K562 treated with DMSO at 1 percent for 48 hours (cell line): Measurements from ENCODE around the gene PBXIP1. TPM values are rescaled to one million over a fixed set of nuclear protein-coding genes. Genes with fewer than 3 reads are reported as not detected.

Experiments used
- total RNA-seq: library from RNA; unstranded; fragments of 300-600 nt; gene quantifications from 2 replicates; pipeline ENCODE4 v1.2.3, GENCODE V29; 2022; ENCODE audit warnings: low replicate concordance; ENCODE audit errors: extremely low read depth

The PBXIP1 gene, protein sequence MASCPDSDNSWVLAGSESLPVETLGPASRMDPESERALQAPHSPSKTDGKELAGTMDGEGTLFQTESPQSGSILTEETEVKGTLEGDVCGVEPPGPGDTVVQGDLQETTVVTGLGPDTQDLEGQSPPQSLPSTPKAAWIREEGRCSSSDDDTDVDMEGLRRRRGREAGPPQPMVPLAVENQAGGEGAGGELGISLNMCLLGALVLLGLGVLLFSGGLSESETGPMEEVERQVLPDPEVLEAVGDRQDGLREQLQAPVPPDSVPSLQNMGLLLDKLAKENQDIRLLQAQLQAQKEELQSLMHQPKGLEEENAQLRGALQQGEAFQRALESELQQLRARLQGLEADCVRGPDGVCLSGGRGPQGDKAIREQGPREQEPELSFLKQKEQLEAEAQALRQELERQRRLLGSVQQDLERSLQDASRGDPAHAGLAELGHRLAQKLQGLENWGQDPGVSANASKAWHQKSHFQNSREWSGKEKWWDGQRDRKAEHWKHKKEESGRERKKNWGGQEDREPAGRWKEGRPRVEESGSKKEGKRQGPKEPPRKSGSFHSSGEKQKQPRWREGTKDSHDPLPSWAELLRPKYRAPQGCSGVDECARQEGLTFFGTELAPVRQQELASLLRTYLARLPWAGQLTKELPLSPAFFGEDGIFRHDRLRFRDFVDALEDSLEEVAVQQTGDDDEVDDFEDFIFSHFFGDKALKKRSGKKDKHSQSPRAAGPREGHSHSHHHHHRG
- total RNA-seq, result not detected in 2 replicates

DNA sequence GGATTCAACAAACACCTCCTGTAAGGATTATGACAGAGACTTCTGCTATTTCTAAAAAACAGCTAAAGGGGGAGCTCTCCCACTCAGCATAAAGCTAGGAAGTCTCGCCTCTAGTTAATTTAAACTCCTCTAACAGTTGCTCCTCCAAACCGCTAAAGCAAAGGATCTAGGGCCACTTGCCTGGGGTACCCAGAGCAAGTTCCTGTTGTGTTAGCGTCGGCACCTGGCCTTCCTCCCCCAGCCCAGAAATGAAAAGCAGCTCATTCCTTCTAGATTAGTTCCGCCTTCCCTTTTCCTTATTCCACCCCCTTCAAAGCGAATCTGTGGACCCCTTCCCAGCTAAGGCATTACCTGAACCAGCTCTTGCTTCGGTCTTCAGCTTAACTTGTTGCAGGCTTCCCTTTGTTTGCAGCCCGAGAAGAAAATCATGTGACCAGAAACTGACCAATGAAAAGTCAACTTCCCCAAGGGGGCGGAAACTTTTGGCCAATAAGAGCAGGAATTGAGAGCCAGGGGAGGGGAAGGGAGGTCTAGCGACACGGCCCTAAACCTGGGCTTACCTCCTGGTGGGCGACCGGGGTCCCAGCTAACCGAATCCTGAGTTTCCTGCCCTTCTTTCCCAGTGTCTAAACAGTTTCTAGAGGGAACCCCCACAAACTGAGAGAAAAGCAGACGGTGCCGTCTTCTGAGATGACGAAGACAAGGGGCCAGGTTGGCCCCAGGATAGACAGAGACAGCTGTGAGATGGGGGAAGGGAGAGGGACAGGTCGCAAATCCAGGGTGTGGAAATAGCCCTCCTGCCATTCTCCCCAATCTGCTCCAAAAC lies at the start of gene PBXIP1:
Gene PBXIP1, minus strand, starts transcription at position 382 of the 826 bp plus-strand sequence. CDS start 2,378 bp downstream, outside the sequence.

DNA sequence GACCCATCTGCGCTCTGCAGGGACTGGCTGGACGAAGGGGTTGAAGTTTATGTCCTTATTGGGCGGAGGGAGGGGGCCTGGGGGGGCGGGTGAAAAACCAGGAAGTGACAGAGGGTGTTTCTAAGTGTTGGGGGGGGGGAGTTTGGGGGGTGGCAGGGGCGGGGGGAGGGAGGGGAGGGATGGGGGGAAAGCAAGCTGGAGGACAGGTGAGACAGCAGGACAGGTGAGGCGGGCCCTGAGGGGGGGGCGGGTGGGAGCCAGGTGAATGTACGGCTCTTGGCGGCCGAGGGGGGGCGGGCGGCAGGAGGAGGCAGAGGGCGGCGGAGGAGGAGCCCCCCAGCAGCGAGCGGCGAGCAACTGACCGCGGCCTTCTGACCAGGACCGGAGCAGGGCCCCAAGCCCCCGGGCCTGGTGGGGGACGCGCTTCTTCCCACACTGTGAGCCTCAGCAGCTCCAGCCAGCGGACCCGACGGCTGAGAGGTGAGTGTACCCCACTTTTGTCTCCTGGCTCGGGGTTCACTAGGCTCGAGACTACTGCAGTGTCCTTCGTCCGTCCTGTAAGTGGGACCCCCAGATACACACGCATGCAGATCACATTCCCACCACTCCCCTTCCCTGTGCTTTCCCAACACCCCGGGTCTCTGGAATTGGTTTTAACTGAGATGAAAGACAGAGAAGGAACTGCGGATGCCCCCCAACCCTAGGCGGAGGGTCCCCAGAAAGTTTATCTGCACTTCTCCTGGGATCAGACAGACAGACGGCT lies 46.7 kb upstream of the PBXIP1 start, which contains the start of gene ZBTB7B:
Gene ZBTB7B, plus strand, starts transcription at position 339 of the 763 bp plus-strand sequence. CDS start 11,859 bp downstream, outside the sequence.

DNA sequence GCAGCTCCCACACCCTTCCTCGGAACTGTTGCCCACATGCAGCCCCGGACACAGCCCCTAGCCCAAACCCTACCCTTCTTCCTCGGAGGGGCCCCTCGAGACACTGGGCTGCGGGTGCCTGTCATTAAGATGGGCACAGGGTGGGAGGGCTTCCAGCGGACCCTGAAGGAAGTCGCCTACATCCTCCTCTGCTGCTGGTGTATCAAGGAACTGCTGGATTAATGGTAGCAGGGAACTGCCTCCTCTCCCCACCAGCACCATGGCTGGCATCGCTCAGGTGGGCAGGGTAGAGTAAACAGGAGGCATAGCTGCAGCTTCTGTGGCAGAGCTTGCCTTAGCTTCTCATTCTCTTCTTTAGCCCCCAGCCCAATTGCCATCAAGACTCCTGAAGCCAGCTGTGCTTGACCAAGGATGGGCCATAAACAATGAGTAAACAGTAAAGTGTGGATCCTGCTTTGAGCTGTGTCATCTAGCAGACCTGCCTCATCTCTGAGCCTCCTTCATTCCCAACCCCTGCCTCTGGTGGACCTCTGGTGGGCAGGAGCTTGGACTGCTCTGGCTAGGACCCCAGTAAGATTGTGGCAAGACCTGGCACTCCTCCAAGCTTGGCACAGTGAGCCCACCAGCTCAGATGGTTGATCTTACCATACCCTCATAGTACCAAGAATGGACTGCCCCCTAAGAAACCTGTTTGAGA lies 37.8 kb upstream of the PBXIP1 start, which contains the start of gene LENEP:
Gene LENEP, plus strand, starts transcription at position 15 of the 697 bp plus-strand sequence. Its CDS starts 22 bp downstream, at position 37.

DNA sequence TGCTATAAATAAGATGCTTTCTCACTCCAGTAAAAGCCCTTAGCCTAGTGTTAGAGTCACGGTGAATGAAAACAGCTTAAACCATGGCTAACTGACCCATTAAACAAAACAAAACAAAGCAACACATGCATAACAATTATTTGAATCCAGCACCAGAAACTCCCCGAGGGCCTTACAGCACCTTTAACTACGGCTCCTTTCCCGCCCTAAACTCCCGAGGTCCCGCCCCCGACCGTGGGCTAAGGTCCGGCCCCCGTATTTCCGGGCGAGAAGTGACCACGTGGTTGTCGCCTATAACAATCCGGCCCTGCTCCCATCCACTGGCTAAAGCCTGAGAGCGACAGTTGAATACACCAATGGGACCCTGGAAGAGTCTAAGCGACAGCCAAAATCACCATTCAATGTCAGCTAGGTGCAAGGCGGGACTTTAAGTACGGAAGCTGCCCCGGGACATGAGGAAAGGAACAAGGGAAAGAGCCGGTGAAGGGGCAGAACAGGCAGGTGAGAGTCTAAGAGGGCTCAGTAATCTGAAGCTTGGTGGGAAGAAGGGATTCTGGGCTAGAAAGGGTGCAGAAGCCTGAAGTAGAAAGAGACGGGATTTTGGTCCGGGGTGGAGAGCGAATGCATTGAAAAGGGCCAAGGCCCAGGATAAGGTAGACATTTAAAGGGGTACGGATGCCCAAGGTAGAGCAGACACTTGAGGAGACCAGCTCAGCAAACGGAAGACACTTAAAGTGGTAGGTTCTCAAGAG lies 27.2 kb upstream of the PBXIP1 start, which contains the start of gene FLAD1:
Gene FLAD1, plus strand, starts transcription at position 448 of the 752 bp plus-strand sequence. CDS start 351 bp downstream, outside the sequence.

DNA sequence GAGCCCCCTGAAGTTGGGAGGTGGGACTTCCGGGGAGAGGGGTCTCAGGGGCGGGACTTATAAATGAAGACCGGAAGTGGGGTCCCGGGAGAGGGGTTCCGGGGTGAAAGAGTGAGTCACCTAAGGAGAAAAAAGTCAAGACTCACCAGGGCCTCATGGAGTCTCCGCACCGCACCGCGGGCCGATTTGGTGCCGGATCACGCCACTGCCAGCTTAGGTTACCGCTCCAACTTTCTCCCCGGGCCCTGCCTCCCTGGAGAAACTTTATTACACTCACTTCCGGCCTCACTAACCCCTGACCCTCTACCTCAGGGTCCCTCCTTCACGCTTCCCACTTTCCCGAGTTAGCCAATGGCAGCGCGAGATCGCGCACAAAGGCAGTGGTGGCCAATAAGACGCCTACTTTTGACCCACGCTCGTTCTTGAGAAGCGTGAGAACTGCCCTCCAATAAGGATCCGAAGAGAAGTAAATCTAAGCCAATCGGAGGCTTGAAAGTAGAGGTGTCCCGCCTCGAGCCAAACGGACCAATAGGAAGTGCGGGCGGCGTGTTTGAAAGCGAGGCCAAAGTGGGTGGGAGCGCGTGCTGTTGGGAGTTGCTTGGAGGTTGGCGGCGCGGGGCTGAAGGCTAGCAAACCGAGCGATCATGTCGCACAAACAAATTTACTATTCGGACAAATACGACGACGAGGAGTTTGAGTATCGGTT lies 18.4 kb upstream of the PBXIP1 start, which contains the start of gene CKS1B:
Gene CKS1B, plus strand, starts transcription at position 580 of the 706 bp plus-strand sequence. Its CDS starts 65 bp downstream, at position 645.

DNA sequence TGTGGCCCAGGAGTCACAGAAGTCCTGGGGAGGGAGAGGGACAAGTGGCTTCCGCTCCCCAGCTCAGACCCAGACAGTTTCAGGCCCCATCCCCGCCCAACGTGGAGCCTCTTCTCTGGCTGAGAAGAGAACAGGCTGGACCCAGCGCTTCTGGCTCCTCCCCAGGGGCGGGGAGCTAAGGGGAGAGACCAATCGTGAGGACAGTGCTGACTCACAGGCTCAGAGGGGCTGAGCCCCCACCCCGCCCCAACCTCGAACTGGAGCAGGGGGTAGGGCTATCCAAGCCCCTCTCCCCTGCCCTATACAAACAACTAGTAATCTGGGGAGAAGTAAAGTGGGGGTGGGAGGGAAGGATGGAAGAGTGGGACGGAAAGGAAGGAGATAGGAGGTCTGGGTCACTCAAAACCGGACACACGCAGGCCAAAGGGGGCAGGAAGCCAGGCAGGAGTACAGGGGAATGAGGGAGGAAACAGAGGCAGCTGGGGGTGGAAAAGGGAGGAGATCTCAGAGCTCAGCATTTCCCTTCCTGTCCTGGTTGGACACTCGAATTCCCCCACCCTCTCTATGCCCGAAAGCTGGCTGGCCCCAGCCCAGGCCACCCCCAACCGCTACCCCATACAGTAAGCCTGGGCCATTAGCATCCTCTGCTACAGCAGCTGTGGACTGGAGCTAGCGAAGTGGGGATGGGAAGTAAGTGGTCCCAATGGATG lies 14.9 kb upstream of the PBXIP1 start, which contains the start of gene SHC1:
Gene SHC1, minus strand, starts transcription at position 117 of the 710 bp plus-strand sequence. CDS start 221 bp downstream, outside the sequence.

DNA sequence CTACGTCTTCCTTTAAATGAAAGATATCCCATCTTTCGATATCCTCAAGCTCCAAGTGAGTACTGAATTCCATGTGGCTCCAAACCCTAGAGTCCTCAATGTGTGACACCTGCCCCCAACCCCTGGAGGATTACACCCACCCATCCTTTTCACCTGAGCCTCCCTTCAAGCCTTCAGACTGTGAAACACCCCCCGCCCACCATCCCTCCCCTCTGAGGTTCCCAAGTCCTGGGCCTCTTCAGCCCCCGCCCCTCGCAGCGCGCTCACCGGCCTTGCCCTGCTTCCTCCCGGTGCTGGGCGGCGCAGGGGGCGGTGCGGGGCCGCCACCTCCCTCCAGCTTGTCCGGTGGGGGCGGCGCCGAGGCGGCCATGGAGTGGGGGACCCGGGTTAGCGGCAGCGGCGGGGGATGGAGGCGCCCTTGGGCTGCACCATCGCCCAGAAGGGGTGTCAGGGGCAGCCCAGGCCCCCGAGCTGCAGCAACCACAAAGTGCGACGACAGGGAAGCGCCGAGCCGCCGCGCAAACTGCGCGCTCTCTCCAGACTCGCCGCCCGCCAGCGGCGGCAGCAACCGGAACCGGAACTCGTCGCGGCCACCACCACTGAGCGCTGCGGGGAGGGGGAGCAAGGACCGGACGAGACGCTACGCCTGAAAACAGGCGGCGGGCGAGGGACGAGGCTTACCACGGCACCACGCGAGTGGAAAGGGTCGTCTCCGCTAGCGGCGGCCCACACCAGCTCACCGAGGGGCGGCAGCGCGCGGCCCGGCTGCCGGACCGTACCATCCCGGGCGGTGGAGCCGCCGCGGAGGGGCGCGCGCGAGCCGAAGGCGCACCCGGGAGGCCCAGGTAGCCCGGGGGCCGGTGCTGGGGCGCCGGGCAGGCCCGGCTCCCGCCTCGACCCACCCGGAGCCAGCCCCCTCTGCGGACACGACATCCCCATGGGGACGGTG lies 5.6 kb upstream of the PBXIP1 start, which contains the start of gene PYGO2:
Gene PYGO2, minus strand, starts transcription at position 576 of the 949 bp plus-strand sequence. Its CDS starts 206 bp downstream, at position 370.

DNA sequence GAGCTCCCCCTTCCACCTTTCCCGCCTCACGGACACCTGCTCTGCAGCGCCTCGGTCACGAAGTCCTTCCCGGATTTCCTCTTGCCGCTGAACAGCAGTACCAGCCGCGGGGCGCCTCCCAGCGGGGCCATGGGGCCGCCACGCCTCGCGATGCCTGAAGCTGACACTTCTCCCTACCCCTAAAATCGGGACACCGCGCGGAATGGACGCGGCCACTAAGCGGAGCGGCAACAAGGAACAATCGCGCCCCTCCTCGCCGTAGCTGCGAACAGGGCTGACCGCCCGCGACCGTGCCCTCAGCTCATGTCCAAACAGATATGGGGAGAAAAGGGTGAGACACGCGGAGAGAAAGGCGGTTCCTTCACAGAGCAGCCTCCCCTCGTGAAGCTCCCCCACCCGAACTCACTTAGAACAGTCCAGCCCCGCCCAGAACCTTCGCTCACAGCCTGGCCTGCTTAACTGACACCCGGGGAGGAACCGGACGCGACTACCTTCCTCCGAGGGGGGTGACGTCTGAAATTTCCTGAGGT lies 19.3 kb downstream of the PBXIP1 start, which contains the start of gene PMVK:
Gene PMVK, minus strand, starts transcription at position 165 of the 530 bp plus-strand sequence. Its CDS starts 34 bp downstream, at position 131.

Other genes with a start within 250 kb of the PBXIP1 start
- not detected in 2 replicates for gene KCNN3, start 85.8 kb downstream of the PBXIP1 start, total RNA-seq
- not detected in 2 replicates for gene PMVK, start 19.4 kb downstream of the PBXIP1 start, total RNA-seq
- not detected in 2 replicates for gene PYGO2, start 5.7 kb upstream of the PBXIP1 start, total RNA-seq
- not detected in 2 replicates for gene SHC1, start 14.6 kb upstream of the PBXIP1 start, total RNA-seq
- gene CKS1B, start 18.6 kb upstream of the PBXIP1 start, total RNA-seq, result not detected in 2 replicates
- not detected in 2 replicates for gene FLAD1, start 27.2 kb upstream of the PBXIP1 start, total RNA-seq
- not detected in 2 replicates for gene LENEP, start 37.5 kb upstream of the PBXIP1 start, total RNA-seq
- not detected in 2 replicates for gene ZBTB7B, start 46.7 kb upstream of the PBXIP1 start, total RNA-seq
- not detected in 2 replicates for gene DCST2, start 77.7 kb upstream of the PBXIP1 start, total RNA-seq
- not detected in 2 replicates for gene DCST1, start 77.7 kb upstream of the PBXIP1 start, total RNA-seq
- not detected in 2 replicates for gene ADAM15, start 95.2 kb upstream of the PBXIP1 start, total RNA-seq
- gene EFNA4, start 107.6 kb upstream of the PBXIP1 start, total RNA-seq, result not detected in 2 replicates
- not detected in 2 replicates for gene EFNA3, start 122.7 kb upstream of the PBXIP1 start, total RNA-seq
- not detected in 2 replicates for gene EFNA1, start 171.8 kb upstream of the PBXIP1 start, total RNA-seq
- not detected in 2 replicates for gene SLC50A1, start 179.8 kb upstream of the PBXIP1 start, total RNA-seq
- gene DPM3, start 184.4 kb upstream of the PBXIP1 start, total RNA-seq, result not detected in 2 replicates
- not detected in 2 replicates for gene KRTCAP2, start 217.2 kb upstream of the PBXIP1 start, total RNA-seq
- not detected in 2 replicates for gene TRIM46, start 217.8 kb upstream of the PBXIP1 start, total RNA-seq